BE2C (cell line): Measurements from ENCODE around the gene INO80D.
"Not testable (repeated sequence)": the region's sequence is repeated elsewhere in the genome, so short reads cannot be mapped to it uniquely, and the experiment has no call there.

Experiments
- DNase-seq: peaks from one replicate; pipeline ENCODE4 v3.0.0-alpha.2; 2020
- H3K27me3 ChIP-seq: fragments of 250-450 bp; sonication (Bioruptor Pico); 2 replicates; pipeline ENCODE4 v1.5.1; 2020; ENCODE audit warnings: mild to moderate bottlenecking
- H3K36me3 ChIP-seq: fragments of 250-450 bp; sonication (Bioruptor Pico); 2 replicates; pipeline ENCODE4 v1.5.1; 2020; ENCODE audit warnings: mild to moderate bottlenecking
- H3K4me1 ChIP-seq: fragments of 250-450 bp; sonication (Bioruptor Pico); 2 replicates; pipeline ENCODE4 v1.5.1; 2020
- H3K4me3 ChIP-seq: 2 replicates; pipeline ENCODE4 v1.5.1; 2011; ENCODE audit warnings: low read depth, low read length
- H3K9me3 ChIP-seq: fragments of 250-450 bp; sonication (Bioruptor Pico); 2 replicates; pipeline ENCODE4 v1.5.1; 2020
- CTCF ChIP-seq: IDR thresholded peaks from 2 replicates; pipeline ENCODE4 v1.5.1; 2012; ENCODE audit warnings: mild to moderate bottlenecking, low read depth, low read length

INO80D gene

GRCh38 chr2:206028101-206028500 is 57.9 kb downstream of the INO80D start:
- Histone ChIP-seq H3K36me3 (0 out of 2 replicates have a peak, but pooled peaks cover 4% of the 10 kb centered on the region), H3K4me3 (no peak overlapping the region), H3K27me3 (no peaks in the 10 kb centered on the region), H3K9me3 (no peaks in the 10 kb centered on the region), H3K4me1 (no peaks in the 10 kb centered on the region)
- no peak for TF ChIP-seq CTCF
- no peak for DNase-seq

GRCh38 chr2:206023183-206023582 is 62.8 kb downstream of the INO80D start:
- no peaks in the 10 kb centered on the region for H3K4me1 ChIP-seq
- H3K27me3 ChIP-seq, result no peaks in the 10 kb centered on the region
- H3K36me3 ChIP-seq, result 0 out of 2 replicates have a peak, but pooled peaks cover 4% of the 10 kb centered on the region
- TF ChIP-seq CTCF, result no peak
- no peak for DNase-seq
- no peak overlapping the region for H3K4me3 ChIP-seq
- no peaks in the 10 kb centered on the region for H3K9me3 ChIP-seq

- Histone ChIP-seq H3K4me1 (no peaks in the 10 kb centered on the region), H3K4me3 (no peak overlapping the region), H3K27me3 (no peaks in the 10 kb centered on the region), H3K36me3 (peaks cover 10% of the 10 kb centered on the region; the same call in 1 of the 2 replicates), H3K9me3 (no peaks in the 10 kb centered on the region; the same call in 1 of the 2 replicates)
- no peak for TF ChIP-seq CTCF
- DNase-seq, result no peak
These were observed 65.8 kb downstream of the INO80D start for GRCh38 chr2:206020171-206020570.

GRCh38 chr2:206015746-206016145 is 70.2 kb downstream of the INO80D start:
- peaks cover 12% of the 10 kb centered on the region for H3K36me3 ChIP-seq
- H3K4me3 ChIP-seq, DNase-seq, H3K9me3 ChIP-seq, H3K4me1 ChIP-seq, H3K27me3 ChIP-seq: not testable (repeated sequence)

- DNase-seq, result no peak
- Histone ChIP-seq H3K36me3 (peaks cover 16% of the 10 kb centered on the region), H3K4me1 (no peaks in the 10 kb centered on the region), H3K9me3 (no peaks in the 10 kb centered on the region; the same call in 1 of the 2 replicates), H3K4me3 (no peak overlapping the region), H3K27me3 (no peaks in the 10 kb centered on the region)
- no peak for TF ChIP-seq CTCF
These were observed 74.2 kb downstream of the INO80D start for GRCh38 chr2:206011795-206012194.

GRCh38 chr2:206011018-206011614 is 74.9 kb downstream of the INO80D start:
- H3K4me1 ChIP-seq, result no peaks in the 10 kb centered on the region
- H3K27me3 ChIP-seq, result no peaks in the 10 kb centered on the region
- no peak for TF ChIP-seq CTCF
- no peak for DNase-seq
- no peaks in the 10 kb centered on the region; the same call in 1 of the 2 replicates for H3K9me3 ChIP-seq
- H3K36me3 ChIP-seq, result peaks cover 16% of the 10 kb centered on the region
- no peak overlapping the region for H3K4me3 ChIP-seq
